ENCODE data around the gene MSH2. TPM values are rescaled to one million over a fixed set of nuclear protein-coding genes. Genes with fewer than 3 reads are reported as not detected.
"Not testable (repeated sequence)": the region's sequence is repeated elsewhere in the genome, so short reads cannot be mapped to it uniquely, and the experiment has no call there.

The MSH2 gene
- total RNA-seq, 1 donor from 2014 or later: 56.5 TPM

- no peak for DNase-seq (ENCODE audit: low spot score)
- H3K27ac Mint-ChIP-seq (ENCODE audit: unreplicated experiment): peak overlapping the region; percentile 70
- peaks cover 2% of the 10 kb centered on the region for H3K27me3 Mint-ChIP-seq (ENCODE audit: unreplicated experiment)
Observed at GRCh38 chr2:47359375-47359868, 43.5 kb upstream of the MSH2 start.

DNA sequence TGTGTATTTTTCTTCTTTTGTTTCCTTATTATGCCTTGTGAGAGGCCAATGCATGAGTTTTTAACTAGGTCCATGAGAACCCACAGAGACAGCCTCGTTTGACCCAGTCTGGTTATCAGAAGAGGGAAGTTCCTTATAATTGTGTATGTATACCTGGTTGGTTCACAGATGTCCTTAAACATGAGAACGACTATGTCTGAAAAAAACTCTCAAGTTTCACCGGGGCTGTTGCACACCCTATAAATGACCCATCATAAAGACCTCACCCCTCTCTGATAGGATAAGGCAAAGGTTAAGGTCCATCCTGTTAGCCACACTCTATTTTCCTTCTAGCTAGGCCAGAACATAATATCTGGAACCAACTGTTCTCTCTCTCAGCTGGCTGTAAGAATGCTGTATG lies 42.7 kb upstream of the MSH2 start:
- H3K4me1 Mint-ChIP-seq (ENCODE audit: unreplicated experiment): peaks cover 5% of the 10 kb centered on the region
- DNase-seq (ENCODE audit: low spot score): no peak
- no peak overlapping the region for H3K27ac Mint-ChIP-seq (ENCODE audit: unreplicated experiment)
- TF ChIP-seq CTCF (IDR thresholded peaks at IDR 0.05; ENCODE audit: unreplicated experiment): no peak
- H3K27me3 Mint-ChIP-seq (ENCODE audit: unreplicated experiment): peaks cover 2% of the 10 kb centered on the region
- H3K9me3 Mint-ChIP-seq (ENCODE audit: unreplicated experiment): no peaks in the 10 kb centered on the region
- H3K36me3 Mint-ChIP-seq (ENCODE audit: low read depth, unreplicated experiment): peaks cover 4% of the 10 kb centered on the region
- H3K4me3 Mint-ChIP-seq (ENCODE audit: unreplicated experiment): no peak overlapping the region

More at GRCh38 chr2:47359375-47359868, 43.5 kb upstream of the MSH2 start:
- no peak for TF ChIP-seq CTCF (IDR thresholded peaks at IDR 0.05; ENCODE audit: unreplicated experiment)
- H3K9me3 Mint-ChIP-seq (ENCODE audit: unreplicated experiment): no peaks in the 10 kb centered on the region
- H3K4me3 Mint-ChIP-seq (ENCODE audit: unreplicated experiment): no peak overlapping the region
- H3K36me3 Mint-ChIP-seq (ENCODE audit: low read depth, unreplicated experiment): peaks cover 4% of the 10 kb centered on the region
- H3K4me1 Mint-ChIP-seq (ENCODE audit: unreplicated experiment): peaks cover 5% of the 10 kb centered on the region

- DNase-seq (ENCODE audit: low spot score): no peak
- H3K4me3 Mint-ChIP-seq (ENCODE audit: unreplicated experiment): no peak overlapping the region
- no peak for TF ChIP-seq CTCF (IDR thresholded peaks at IDR 0.05; ENCODE audit: unreplicated experiment)
Observed at GRCh38 chr2:47360927-47361326, 42.0 kb upstream of the MSH2 start.

DNA sequence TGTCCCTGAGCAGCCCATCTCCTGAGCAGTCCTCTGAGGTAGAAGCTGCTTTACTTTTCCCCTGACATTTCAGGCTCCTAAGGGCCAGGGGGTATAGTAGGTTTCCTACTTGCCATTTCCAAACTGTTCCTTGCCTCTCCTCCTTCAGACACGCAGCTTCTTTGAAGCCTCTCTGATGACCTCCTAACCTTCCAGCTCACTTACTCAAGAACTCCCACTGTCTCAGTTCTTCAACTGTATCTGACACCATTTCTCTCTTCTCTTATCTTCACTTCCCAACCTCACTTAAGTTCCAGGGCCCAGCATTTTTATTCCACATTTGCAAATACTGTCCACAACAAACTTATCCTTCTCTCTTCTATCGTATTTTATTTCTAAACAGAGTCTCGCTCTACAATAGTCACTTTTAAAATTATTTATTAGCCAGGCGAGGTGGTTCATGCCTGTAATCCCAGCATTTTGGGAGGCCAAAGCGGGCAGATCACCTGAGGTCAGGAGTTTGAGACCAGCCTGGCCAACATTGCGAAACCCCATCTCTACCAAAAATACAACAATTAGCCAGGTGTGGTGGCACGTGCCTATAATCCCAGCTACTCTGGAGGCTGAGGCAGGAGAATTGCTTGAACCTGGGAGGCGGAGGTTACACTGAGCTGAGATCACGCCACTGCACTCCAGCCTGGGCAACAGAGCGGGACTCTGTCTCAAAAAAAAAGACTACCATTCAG lies 41.3 kb upstream of the MSH2 start:
- H3K36me3 Mint-ChIP-seq (ENCODE audit: low read depth, unreplicated experiment); DNase-seq (ENCODE audit: low spot score); H3K4me1 Mint-ChIP-seq (ENCODE audit: unreplicated experiment); H3K27ac Mint-ChIP-seq (ENCODE audit: unreplicated experiment); H3K9me3 Mint-ChIP-seq (ENCODE audit: unreplicated experiment); H3K4me3 Mint-ChIP-seq (ENCODE audit: unreplicated experiment); H3K27me3 Mint-ChIP-seq (ENCODE audit: unreplicated experiment): not testable (repeated sequence)

More at GRCh38 chr2:47360927-47361326, 42.0 kb upstream of the MSH2 start:
- Mint-ChIP-seq H3K27ac (ENCODE audit: unreplicated experiment) (no peak overlapping the region), H3K27me3 (ENCODE audit: unreplicated experiment) (peaks cover 2% of the 10 kb centered on the region), H3K9me3 (ENCODE audit: unreplicated experiment) (no peaks in the 10 kb centered on the region), H3K4me1 (ENCODE audit: unreplicated experiment) (peaks cover 5% of the 10 kb centered on the region), H3K36me3 (ENCODE audit: low read depth, unreplicated experiment) (peaks cover 4% of the 10 kb centered on the region)

GRCh38 chr2:47373747-47374146 lies 29.2 kb upstream of the MSH2 start:
- H3K27me3 Mint-ChIP-seq (ENCODE audit: unreplicated experiment): peaks cover 5% of the 10 kb centered on the region
- peak; percentile 16 for DNase-seq (ENCODE audit: low spot score)
- H3K36me3 Mint-ChIP-seq (ENCODE audit: low read depth, unreplicated experiment): peaks cover 14% of the 10 kb centered on the region
- peaks cover 12% of the 10 kb centered on the region for H3K4me1 Mint-ChIP-seq (ENCODE audit: unreplicated experiment)
- H3K4me3 Mint-ChIP-seq (ENCODE audit: unreplicated experiment): no peak overlapping the region
- no peaks in the 10 kb centered on the region for H3K9me3 Mint-ChIP-seq (ENCODE audit: unreplicated experiment)
- H3K27ac Mint-ChIP-seq (ENCODE audit: unreplicated experiment): no peak overlapping the region
- TF ChIP-seq CTCF (IDR thresholded peaks at IDR 0.05; ENCODE audit: unreplicated experiment): no peak
